Mammary epithelial cell (primary cell): Measurements from ENCODE around the gene DGCR6.
"Not testable (repeated sequence)": the region's sequence is repeated elsewhere in the genome, so short reads cannot be mapped to it uniquely, and the experiment has no call there.

Experiments used
- CTCF ChIP-seq, 2 donors: IDR thresholded peaks in 1 of 2; conservative IDR thresholded peaks in 1 of 2; 2 replicates each; pipeline ENCODE4 v1.5.1; 2011 to 2012; ENCODE audit warnings: inconsistent platforms in 2 of 2, low read length in 2 of 2, mild to moderate bottlenecking in 2 of 2, control low read depth in 1 of 2, low read depth in 1 of 2; ENCODE audit not compliant: insufficient read depth in 1 of 2; ENCODE audit errors: extremely low read depth in 1 of 2
- EZH2 ChIP-seq: IDR thresholded peaks from 2 replicates; pipeline ENCODE4 v1.6.1; 2012; ENCODE audit warnings: low read length, inconsistent platforms, borderline replicate concordance

GRCh38 chr22:18954303-18954989 lies 48.3 kb downstream of the DGCR6 start:
- not testable (repeated sequence) for TF ChIP-seq EZH2
- TF ChIP-seq CTCF (conservative IDR thresholded peaks at IDR 0.05 in 1 of 2, IDR thresholded peaks at IDR 0.05 in 1 of 2; ENCODE audit: extremely low read depth in 1 of 2, insufficient read depth in 1 of 2, low read depth in 1 of 2, low read length in 2 of 2): peak; percentile 60 to 84
